IMR-90 (cell line): ENCODE results near the gene HOXB6. TPM values are rescaled to one million over a fixed set of nuclear protein-coding genes. Genes with fewer than 3 reads are reported as not detected.

Source experiments
- ATAC-seq: fragments of 200-7000 bp; cut with Tn5 transposase; 2 replicates; pipeline ENCODE4 v1.9.1; 2020; ENCODE audit warnings: low read depth, mild to moderate bottlenecking, moderate library complexity
- BruUV-seq: library from RNA; stranded (reverse); fragments of 400-500 nt; replicated peaks from 2 replicates; lab custom pipeline; 2021; lab: Mats Ljungman, UMichigan
- CTCF ChIA-PET: fragments of 300-600 bp; formaldehyde crosslinking; extraction: SDS; loops from one replicate; lab custom pipeline; 2021; ENCODE audit warnings: antibody characterized with exemption; lab: Yijun Ruan, JAX
- POLR2A ChIA-PET: fragments of 300-600 bp; sonication (Branson Sonifier 250); formaldehyde crosslinking; loops from one replicate; lab custom pipeline; 2022; ENCODE audit warnings: antibody characterized with exemption; ENCODE audit not compliant: unreplicated experiment; lab: Charles Lee
- DNase-seq: peaks from one replicate; pipeline ENCODE4 v3.0.0; 2013
- H2AFZ ChIP-seq: replicated peaks from 2 replicates; pipeline ENCODE3; 2013; ENCODE audit warnings: low read length, mild to moderate bottlenecking; ENCODE audit not compliant: poor library complexity
- H2AK5ac ChIP-seq: 2 replicates; pipeline ENCODE4 v1.6.1; 2013; ENCODE audit warnings: low read depth, low read length, inconsistent platforms
- H2AK9ac ChIP-seq: replicated peaks from 2 replicates; pipeline ENCODE3; 2013; ENCODE audit warnings: mild to moderate bottlenecking, low read depth, low read length, moderate library complexity; ENCODE audit not compliant: poor library complexity
- H2BK120ac ChIP-seq: 2 replicates; pipeline ENCODE4 v1.6.1; 2013; ENCODE audit warnings: low read depth, low read length, inconsistent platforms
- H2BK15ac ChIP-seq: 3 replicates; pipeline ENCODE4 v1.6.1; 2013; ENCODE audit warnings: low read depth, low read length, inconsistent platforms
- H2BK20ac ChIP-seq: 2 replicates; pipeline ENCODE4 v1.6.1; 2013; ENCODE audit warnings: low read depth, mild to moderate bottlenecking, inconsistent platforms, low read length, moderate library complexity
- H2BK5ac ChIP-seq: 2 replicates; pipeline ENCODE4 v1.6.1; 2013; ENCODE audit warnings: mild to moderate bottlenecking, low read depth, low read length, inconsistent platforms; ENCODE audit not compliant: poor library complexity, severe bottlenecking
- H3K14ac ChIP-seq: replicated peaks from 2 replicates; pipeline ENCODE4 v1.6.1; 2013; ENCODE audit warnings: low read depth, low read length, inconsistent platforms
- H3K18ac ChIP-seq: 2 replicates; pipeline ENCODE4 v1.6.1; 2013; ENCODE audit warnings: low read depth, low read length, control low read depth
- H3K23ac ChIP-seq: 2 replicates; pipeline ENCODE4 v1.6.1; 2013; ENCODE audit warnings: low read depth, low read length, inconsistent platforms
- H3K27ac ChIP-seq: 2 replicates; pipeline ENCODE4 v1.5.1; 2013; ENCODE audit warnings: mild to moderate bottlenecking, control low read depth, low read length; ENCODE audit not compliant: insufficient read depth
- H3K27me3 ChIP-seq: 2 replicates; pipeline ENCODE4 v1.6.1; 2013; ENCODE audit warnings: low read length; ENCODE audit not compliant: control insufficient read depth, insufficient read depth
- H3K36me3 ChIP-seq: 2 replicates; pipeline ENCODE4 v1.6.1; 2013; ENCODE audit warnings: low read length, mixed read lengths; ENCODE audit not compliant: control insufficient read depth, insufficient read depth
- H3K4ac ChIP-seq: 2 replicates; pipeline ENCODE4 v1.6.1; 2013; ENCODE audit warnings: low read depth, low read length, inconsistent platforms
- H3K4me1 ChIP-seq: 2 replicates; pipeline ENCODE4 v1.6.1; 2013; ENCODE audit warnings: low read length, mixed read lengths; ENCODE audit not compliant: control insufficient read depth, insufficient read depth
- H3K4me2 ChIP-seq: 2 replicates; pipeline ENCODE4 v1.6.1; 2013; ENCODE audit warnings: low read depth, mild to moderate bottlenecking, control low read depth, low read length, moderate library complexity
- H3K4me3 ChIP-seq: 2 replicates; pipeline ENCODE4 v1.5.1; 2013; ENCODE audit warnings: low read depth, mild to moderate bottlenecking, control low read depth, low read length, moderate library complexity; ENCODE audit not compliant: insufficient read depth
- H3K56ac ChIP-seq: 2 replicates; pipeline ENCODE4 v1.6.1; 2013; ENCODE audit warnings: low read length, inconsistent platforms; ENCODE audit not compliant: insufficient read depth; ENCODE audit errors: extremely low read depth
- H3K79me1 ChIP-seq, 2 experiments: 2 replicates each; pipeline ENCODE4 v1.6.1; 2013; ENCODE audit warnings: low read length in 2 of 2, inconsistent platforms in 1 of 2, low read depth in 1 of 2
- H3K9ac ChIP-seq: 2 replicates; pipeline ENCODE4 v1.6.1; 2013; ENCODE audit warnings: low read depth, low read length, control low read depth
- H3K9me1 ChIP-seq: 2 replicates; pipeline ENCODE4 v1.6.1; 2013; ENCODE audit warnings: low read length, inconsistent platforms; ENCODE audit not compliant: insufficient read depth
- H3K9me3 ChIP-seq: 2 replicates; pipeline ENCODE4 v1.6.1; 2013; ENCODE audit warnings: low read length; ENCODE audit not compliant: control insufficient read depth, insufficient read depth
- H4K20me1 ChIP-seq: 2 replicates; pipeline ENCODE4 v1.6.1; 2013; ENCODE audit warnings: low read length, inconsistent platforms; ENCODE audit not compliant: insufficient read depth
- H4K5ac ChIP-seq: 2 replicates; pipeline ENCODE4 v1.6.1; 2013; ENCODE audit warnings: mild to moderate bottlenecking, low read depth, low read length, control low read depth
- H4K8ac ChIP-seq, 2 experiments: 2 replicates each; pipeline ENCODE4 v1.6.1; 2013; ENCODE audit warnings: low read depth in 2 of 2, low read length in 2 of 2, control low read depth in 1 of 2, inconsistent platforms in 1 of 2
- H4K91ac ChIP-seq: 2 replicates; pipeline ENCODE4 v1.6.1; 2013; ENCODE audit warnings: low read depth, low read length, inconsistent platforms; ENCODE audit not compliant: insufficient read depth
- BHLHE40 ChIP-seq: fragments of 150-350 bp; IDR thresholded peaks from 2 replicates; pipeline ENCODE4 v1.6.1; 2016; ENCODE audit warnings: mild to moderate bottlenecking, low read depth, low read length
- CEBPB ChIP-seq: IDR thresholded peaks from 2 replicates; pipeline ENCODE4 v1.6.1; 2012; ENCODE audit warnings: low read depth, low read length, improper control_type of control experiment
- CHD1 ChIP-seq: IDR thresholded peaks from 2 replicates; pipeline ENCODE4 v1.6.1; 2012; ENCODE audit warnings: low read depth, low read length, improper control_type of control experiment
- MAFK ChIP-seq: IDR thresholded peaks from 2 replicates; pipeline ENCODE4 v1.6.1; 2012; ENCODE audit warnings: low read depth, low read length, improper control_type of control experiment
- MXI1 ChIP-seq: IDR thresholded peaks from 2 replicates; pipeline ENCODE4 v1.6.1; 2012; ENCODE audit warnings: low read depth, mild to moderate bottlenecking, low read length, moderate library complexity, borderline replicate concordance
- NFE2L2 ChIP-seq: fragments of 150-350 bp; IDR thresholded peaks from 2 replicates; pipeline ENCODE4 v1.6.1; 2016; ENCODE audit warnings: low read depth, mild to moderate bottlenecking, low read length
- RAD21 ChIP-seq: IDR thresholded peaks from 2 replicates; pipeline ENCODE4 v1.6.1; 2012; ENCODE audit warnings: low read length, improper control_type of control experiment
- RFX5 ChIP-seq: IDR thresholded peaks from 2 replicates; pipeline ENCODE4 v1.8.0; 2012; ENCODE audit warnings: low read depth, mild to moderate bottlenecking, low read length, moderate library complexity
- WGBS, 2 experiments: methylation state at CpG; one replicate each; pipeline versions ENCODE4 v1.1.5 to v1.1.7; 2013; ENCODE audit warnings: missing lambda C conversion rate in 2 of 2; ENCODE audit not compliant: insufficient read length in 1 of 2; ENCODE audit errors: extremely low coverage in 2 of 2; 5-methylcytosine and 5-hydroxymethylcytosine counted together
- dilution Hi-C: fragments of 300-500 bp; cut with HindIII; formaldehyde crosslinking; loops from one replicate; pipeline ENCODE4 v1.14.3; 2018; ENCODE audit warnings: low sequenced_read_pairs; ENCODE audit not compliant: unreplicated experiment
- in situ Hi-C: fragments of 300-500 bp; cut with MboI; formaldehyde crosslinking; loops from 3 replicates; pipeline ENCODE4 v1.14.3; 2019; ENCODE audit warnings: low sequenced_read_pairs, inconsistent platforms, mixed read lengths
- intact Hi-C: fragments of 100-400 bp; cut with micrococcal nuclease; formaldehyde crosslinking; loops from 2 replicates; pipeline ENCODE4 v1.10.0; 2022
- polyA plus RNA-seq, 3 experiments: library from polyadenylated mRNA; depleted of rRNA; stranded (reverse); fragments of >200 nt; gene quantifications; 2 replicates each; pipeline ENCODE4 v1.2.3, GENCODE V29; 2012; ENCODE audit warnings: low replicate concordance in 1 of 3
- total RNA-seq: library from RNA; depleted of rRNA; stranded (reverse); fragments of >200 nt; gene quantifications from 2 replicates; pipeline ENCODE4 v1.2.3, GENCODE V29; 2012
- TF ChIP-seq, protein P1 (sequence below): fragments of 150-350 bp; IDR thresholded peaks from 2 replicates; pipeline ENCODE4 v1.6.1; 2016; ENCODE audit warnings: low read depth, mild to moderate bottlenecking, low read length, moderate library complexity, borderline replicate concordance
- TF ChIP-seq, protein P2 (sequence below): conservative IDR thresholded peaks from 2 replicates; pipeline ENCODE4 v1.5.1; 2012; ENCODE audit warnings: mild to moderate bottlenecking, low read depth, low read length, improper control_type of control experiment
- TF ChIP-seq, protein P3 (sequence below): fragments of 150-350 bp; IDR thresholded peaks from 2 replicates; pipeline ENCODE4 v1.6.1; 2017; ENCODE audit warnings: mild to moderate bottlenecking, antibody characterized with exemption, low read length, low read depth

Gene HOXB6
- total and polyA plus RNA-seq, 2 of the 4 experiments (the other 2 are of a cell fraction): 11.1 to 42.2 TPM

DNA sequence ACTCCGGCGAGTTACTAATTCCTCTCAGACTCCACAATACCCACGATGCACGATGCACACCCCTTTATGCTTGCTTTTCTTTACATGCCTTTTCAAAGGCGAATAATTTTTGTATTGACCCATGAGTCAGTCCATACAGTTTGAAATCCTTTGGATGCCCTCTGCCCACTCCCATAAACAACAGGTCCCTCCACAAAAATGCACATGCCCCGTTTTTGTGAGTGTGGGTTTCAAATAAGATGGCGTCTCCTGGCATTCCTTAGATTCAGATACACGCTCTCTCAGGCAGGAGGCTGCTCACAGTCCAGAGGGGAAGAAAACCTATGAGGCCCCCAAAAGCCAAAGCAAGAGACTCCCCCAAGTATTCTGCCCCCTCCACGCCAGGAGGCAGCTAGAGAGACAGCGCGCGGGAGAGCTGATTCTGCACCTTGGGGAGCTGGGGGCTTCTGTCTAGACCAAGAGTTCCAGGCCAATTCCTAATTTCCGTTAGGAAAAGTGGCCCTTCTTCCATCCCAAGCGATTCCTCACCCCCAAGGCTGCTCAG lies 40.9 kb upstream of the HOXB6 start (continued):
- TF ChIP-seq, protein P1, sequence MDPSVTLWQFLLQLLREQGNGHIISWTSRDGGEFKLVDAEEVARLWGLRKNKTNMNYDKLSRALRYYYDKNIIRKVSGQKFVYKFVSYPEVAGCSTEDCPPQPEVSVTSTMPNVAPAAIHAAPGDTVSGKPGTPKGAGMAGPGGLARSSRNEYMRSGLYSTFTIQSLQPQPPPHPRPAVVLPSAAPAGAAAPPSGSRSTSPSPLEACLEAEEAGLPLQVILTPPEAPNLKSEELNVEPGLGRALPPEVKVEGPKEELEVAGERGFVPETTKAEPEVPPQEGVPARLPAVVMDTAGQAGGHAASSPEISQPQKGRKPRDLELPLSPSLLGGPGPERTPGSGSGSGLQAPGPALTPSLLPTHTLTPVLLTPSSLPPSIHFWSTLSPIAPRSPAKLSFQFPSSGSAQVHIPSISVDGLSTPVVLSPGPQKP: no peak

DNA sequence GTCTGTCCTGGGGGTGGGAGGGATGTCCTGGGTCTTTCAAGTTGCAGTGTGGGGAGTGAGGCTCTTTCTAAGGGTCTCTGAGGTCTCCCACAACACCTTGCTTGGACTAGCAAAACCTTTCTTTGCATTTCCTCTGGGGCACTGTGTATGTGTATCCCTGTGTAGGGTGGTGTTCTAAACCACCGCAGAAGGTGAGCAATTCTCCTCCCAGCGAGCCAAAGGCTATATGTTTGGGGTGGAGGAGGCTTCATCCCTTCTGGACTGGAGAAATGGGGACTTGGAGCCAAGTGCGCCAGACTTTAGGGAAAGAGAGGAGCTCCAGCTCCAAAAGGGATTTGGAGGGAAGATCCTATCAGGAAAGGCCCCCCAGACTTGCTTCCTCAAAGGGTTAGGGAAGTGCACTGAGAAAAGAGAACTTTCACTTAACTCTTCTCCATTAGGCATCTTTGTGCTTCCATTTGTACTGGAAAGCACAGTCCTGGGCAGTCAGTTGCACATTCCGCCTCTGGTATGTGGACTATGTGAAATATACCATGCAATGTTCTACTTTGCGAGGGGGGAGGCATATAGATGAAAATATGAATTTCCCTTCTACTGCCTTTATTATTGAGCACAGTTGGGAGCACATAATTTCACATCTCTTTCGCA lies 40.2 kb upstream of the HOXB6 start:
- Histone ChIP-seq H2BK20ac (no peak overlapping the region), H2BK15ac (no peak overlapping the region), H3K4me1 (no peaks in the 10 kb centered on the region), H3K23ac (no peak overlapping the region), H3K4me3 (no peak overlapping the region), H3K4me2 (no peak overlapping the region), H2AK5ac (no peak overlapping the region), H3K9me1 (no peaks in the 10 kb centered on the region), H3K14ac (no peak overlapping the region), H2AK9ac (no peak overlapping the region), H3K27ac (no peak overlapping the region), H3K36me3 (no peaks in the 10 kb centered on the region), H4K91ac (no peak overlapping the region), H3K79me1 (no peaks in the 10 kb centered on the region), H3K4ac (no peak overlapping the region), H2BK120ac (no peak overlapping the region), H2AFZ (no peak overlapping the region), H3K18ac (no peak overlapping the region), H3K56ac (no peak overlapping the region), H4K20me1 (no peaks in the 10 kb centered on the region), H3K9me3 (peaks cover 8% of the 10 kb centered on the region), H3K27me3 (peaks cover 86% of the 10 kb centered on the region), H4K5ac (no peak overlapping the region), H4K8ac (no peak overlapping the region), H2BK5ac (no peak overlapping the region), H3K9ac (no peak overlapping the region)
- ChIA-PET POLR2A (no interaction called here), CTCF (no interaction called here)
- no peak for ATAC-seq
- WGBS, 2 experiments: 10% methylated on average over 2 of the region's 6 CpGs; no CpG with 5 or more reads in 1 of the 2 experiments
- in situ Hi-C loops (loop anchor here (10.0 kb wide), 1 partner anchor 60 kb away; no protein-coding TSS in a partner anchor), dilution Hi-C loops (no loop called here), intact Hi-C loops (no loop called here)
- no peak for DNase-seq
- BruUV-seq: no TSS peak
- TF ChIP-seq MXI1: no peak
- TF ChIP-seq RFX5: no peak
- no peak for TF ChIP-seq NFE2L2
- TF ChIP-seq MAFK: no peak
- TF ChIP-seq, protein P1: no peak
- no peak for TF ChIP-seq CEBPB
- no peak for TF ChIP-seq RAD21
- TF ChIP-seq, protein P2, sequence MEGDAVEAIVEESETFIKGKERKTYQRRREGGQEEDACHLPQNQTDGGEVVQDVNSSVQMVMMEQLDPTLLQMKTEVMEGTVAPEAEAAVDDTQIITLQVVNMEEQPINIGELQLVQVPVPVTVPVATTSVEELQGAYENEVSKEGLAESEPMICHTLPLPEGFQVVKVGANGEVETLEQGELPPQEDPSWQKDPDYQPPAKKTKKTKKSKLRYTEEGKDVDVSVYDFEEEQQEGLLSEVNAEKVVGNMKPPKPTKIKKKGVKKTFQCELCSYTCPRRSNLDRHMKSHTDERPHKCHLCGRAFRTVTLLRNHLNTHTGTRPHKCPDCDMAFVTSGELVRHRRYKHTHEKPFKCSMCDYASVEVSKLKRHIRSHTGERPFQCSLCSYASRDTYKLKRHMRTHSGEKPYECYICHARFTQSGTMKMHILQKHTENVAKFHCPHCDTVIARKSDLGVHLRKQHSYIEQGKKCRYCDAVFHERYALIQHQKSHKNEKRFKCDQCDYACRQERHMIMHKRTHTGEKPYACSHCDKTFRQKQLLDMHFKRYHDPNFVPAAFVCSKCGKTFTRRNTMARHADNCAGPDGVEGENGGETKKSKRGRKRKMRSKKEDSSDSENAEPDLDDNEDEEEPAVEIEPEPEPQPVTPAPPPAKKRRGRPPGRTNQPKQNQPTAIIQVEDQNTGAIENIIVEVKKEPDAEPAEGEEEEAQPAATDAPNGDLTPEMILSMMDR: no peak
- TF ChIP-seq, protein P3, sequence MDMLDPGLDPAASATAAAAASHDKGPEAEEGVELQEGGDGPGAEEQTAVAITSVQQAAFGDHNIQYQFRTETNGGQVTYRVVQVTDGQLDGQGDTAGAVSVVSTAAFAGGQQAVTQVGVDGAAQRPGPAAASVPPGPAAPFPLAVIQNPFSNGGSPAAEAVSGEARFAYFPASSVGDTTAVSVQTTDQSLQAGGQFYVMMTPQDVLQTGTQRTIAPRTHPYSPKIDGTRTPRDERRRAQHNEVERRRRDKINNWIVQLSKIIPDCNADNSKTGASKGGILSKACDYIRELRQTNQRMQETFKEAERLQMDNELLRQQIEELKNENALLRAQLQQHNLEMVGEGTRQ: no peak
- TF ChIP-seq BHLHE40: no peak
- no peak for TF ChIP-seq CHD1
